WTC11 (cell line): ENCODE results near the gene CYP3A5. TPM values are rescaled to one million over a fixed set of nuclear protein-coding genes. Genes with fewer than 3 reads are reported as not detected.

Experiments
- ARID4B ChIP-seq: sonication (generic); formaldehyde crosslinking; IDR thresholded peaks from 2 replicates; pipeline ENCODE4 v1.8.0; 2023; ENCODE audit warnings: missing genetic modification reagents, mild to moderate bottlenecking, borderline replicate concordance
- CREM ChIP-seq: sonication (generic); formaldehyde crosslinking; IDR thresholded peaks from 2 replicates; pipeline ENCODE4 v1.8.1; 2022; ENCODE audit warnings: mild to moderate bottlenecking, missing genetic modification reagents, moderate library complexity
- CTCF ChIP-seq: fragments of 200-600 bp; IDR thresholded peaks from 2 replicates; pipeline ENCODE4 v1.8.0; 2022; ENCODE audit warnings: antibody characterized with exemption
- RELA ChIP-seq: sonication (generic); formaldehyde crosslinking; IDR thresholded peaks from 2 replicates; pipeline ENCODE4 v1.8.1; 2022; ENCODE audit warnings: missing genetic modification reagents, mild to moderate bottlenecking, borderline replicate concordance
- SMAD4 ChIP-seq: sonication (generic); formaldehyde crosslinking; IDR thresholded peaks from 2 replicates; pipeline ENCODE4 v1.8.0; 2022; ENCODE audit warnings: mild to moderate bottlenecking, missing genetic modification reagents
- ZNF219 ChIP-seq: sonication (generic); formaldehyde crosslinking; IDR thresholded peaks from 2 replicates; pipeline ENCODE4 v1.8.0; 2023; ENCODE audit warnings: missing genetic modification reagents, mild to moderate bottlenecking, borderline replicate concordance
- total RNA-seq: library from RNA; stranded (reverse); gene quantifications from 3 replicates; pipeline ENCODE4 v1.2.3, GENCODE V29; 2021

CYP3A5 gene
- total RNA-seq, 1 experiment from 2014 or later, result 0.39 TPM

DNA sequence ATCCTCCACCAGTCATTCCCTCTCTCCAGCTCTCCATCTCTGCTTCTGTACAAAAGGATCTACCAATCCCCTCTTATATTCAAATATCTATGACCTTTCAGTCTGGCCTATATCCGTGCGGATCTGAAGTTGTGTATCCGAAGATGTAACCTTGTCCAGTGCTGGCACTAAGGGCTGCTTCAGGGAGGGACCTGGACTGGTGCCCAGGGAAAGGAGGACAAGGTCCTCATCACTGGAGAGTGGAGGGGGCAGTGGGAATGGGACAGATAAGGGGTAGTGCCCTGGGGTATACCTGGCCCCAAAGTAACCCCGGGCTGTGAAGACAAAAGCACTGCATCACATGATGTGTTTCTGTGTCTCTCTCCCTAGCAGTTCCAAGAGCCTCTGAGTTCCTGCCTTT lies 80.0 kb downstream of the CYP3A5 start (continued):
- TF ChIP-seq CTCF (no peak), ZNF219 (no peak), SMAD4 (CRISPR knock-in tag) (no peak), CREM (no peak), RELA (CRISPR knock-in tag) (no peak), ARID4B (CRISPR knock-in tag) (no peak)

Other genes with a start within 250 kb of the CYP3A5 start
- gene PTCD1, start 241.2 kb downstream of the CYP3A5 start, total RNA-seq, result 8.8 to 11.4 TPM (median 11.1 TPM) in 3 replicates
- gene CPSF4, start 241.1 kb downstream of the CYP3A5 start, total RNA-seq, result 79.1 to 109 TPM (median 85.8 TPM) in 3 replicates
- 454 to 480 TPM (median 463 TPM) in 3 replicates for gene ATP5MF, start 213.8 kb downstream of the CYP3A5 start, total RNA-seq
- gene ZNF789, start 207.1 kb downstream of the CYP3A5 start, total RNA-seq, result 11.7 to 14.0 TPM (median 12.8 TPM) in 3 replicates
- 23.0 to 24.0 TPM (median 23.1 TPM) in 3 replicates for gene ZNF394, start 179.7 kb downstream of the CYP3A5 start, total RNA-seq
- gene ZKSCAN5, start 175.3 kb downstream of the CYP3A5 start, total RNA-seq, result 14.5 to 15.7 TPM (median 15.5 TPM) in 3 replicates
- 5.9 to 7.2 TPM (median 6.6 TPM) in 3 replicates for gene FAM200A, start 127.9 kb downstream of the CYP3A5 start, total RNA-seq
- gene ZNF655, start 121.4 kb downstream of the CYP3A5 start, total RNA-seq, result 37.1 to 40.4 TPM (median 38.2 TPM) in 3 replicates
- gene TMEM225B, start 81.7 kb downstream of the CYP3A5 start, total RNA-seq, result 0.78 to 0.81 TPM (median 0.78 TPM) in 3 replicates
- gene ZSCAN25, start 63.0 kb downstream of the CYP3A5 start, total RNA-seq, result 16.3 to 20.1 TPM (median 19.9 TPM) in 3 replicates
- gene CYP3A7, start 55.2 kb upstream of the CYP3A5 start, total RNA-seq, result not detected in 3 replicates
- gene CYP3A4, start 104.2 kb upstream of the CYP3A5 start, total RNA-seq, result 0.32 to 0.50 TPM (median 0.33 TPM) in 3 replicates
- not detected in 3 replicates for gene CYP3A43, start 148.0 kb upstream of the CYP3A5 start, total RNA-seq
- 0.15 TPM in 1 of 3 replicates, not detected in the others for gene OR2AE1, start 197.0 kb upstream of the CYP3A5 start, total RNA-seq
- gene TRIM4, start 239.5 kb upstream of the CYP3A5 start, total RNA-seq, result 6.6 to 9.8 TPM (median 9.3 TPM) in 3 replicates
- gene GJC3, start 249.6 kb upstream of the CYP3A5 start, total RNA-seq, result 2.9 to 3.7 TPM (median 3.4 TPM) in 3 replicates